ENCODE data around the gene CASK. TPM values are rescaled to one million over a fixed set of nuclear protein-coding genes. Genes with fewer than 3 reads are reported as not detected.

CASK gene
- total RNA-seq, 1 donor from 2014 or later, result 13.4 TPM

DNA sequence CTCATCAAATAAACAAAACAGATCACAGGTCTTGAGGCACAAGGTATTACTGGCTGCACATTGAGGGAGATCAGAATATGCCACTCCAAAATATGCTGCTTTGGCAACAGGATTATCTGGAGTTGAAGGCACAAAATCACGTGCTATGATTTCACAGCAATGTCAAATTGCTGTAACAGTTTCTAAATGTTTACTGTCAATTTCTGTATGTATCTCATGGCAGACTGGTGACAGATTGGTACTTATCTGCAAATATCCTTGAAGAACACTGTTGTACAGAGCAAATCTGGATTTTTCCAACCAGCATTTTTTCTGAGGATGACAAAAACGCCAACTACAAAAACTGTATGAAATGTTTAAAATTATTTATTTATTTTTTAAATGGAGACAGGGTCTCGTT, 172.6 kb downstream of the CASK start:
- DNase-seq, result no peak
- Histone ChIP-seq H3K36me3 (no peaks in the 10 kb centered on the region), H3K4me1 (no peaks in the 10 kb centered on the region), H3K9me3 (replicated peaks) (no peaks in the 10 kb centered on the region), H3K27me3 (ENCODE audit: low read depth) (no peaks in the 10 kb centered on the region), H3K27ac (replicated peaks) (no peak overlapping the region), H3K4me3 (no peak overlapping the region)
- intact Hi-C loops (cut with micrococcal nuclease), result no loop called here
- TF ChIP-seq, protein P1, sequence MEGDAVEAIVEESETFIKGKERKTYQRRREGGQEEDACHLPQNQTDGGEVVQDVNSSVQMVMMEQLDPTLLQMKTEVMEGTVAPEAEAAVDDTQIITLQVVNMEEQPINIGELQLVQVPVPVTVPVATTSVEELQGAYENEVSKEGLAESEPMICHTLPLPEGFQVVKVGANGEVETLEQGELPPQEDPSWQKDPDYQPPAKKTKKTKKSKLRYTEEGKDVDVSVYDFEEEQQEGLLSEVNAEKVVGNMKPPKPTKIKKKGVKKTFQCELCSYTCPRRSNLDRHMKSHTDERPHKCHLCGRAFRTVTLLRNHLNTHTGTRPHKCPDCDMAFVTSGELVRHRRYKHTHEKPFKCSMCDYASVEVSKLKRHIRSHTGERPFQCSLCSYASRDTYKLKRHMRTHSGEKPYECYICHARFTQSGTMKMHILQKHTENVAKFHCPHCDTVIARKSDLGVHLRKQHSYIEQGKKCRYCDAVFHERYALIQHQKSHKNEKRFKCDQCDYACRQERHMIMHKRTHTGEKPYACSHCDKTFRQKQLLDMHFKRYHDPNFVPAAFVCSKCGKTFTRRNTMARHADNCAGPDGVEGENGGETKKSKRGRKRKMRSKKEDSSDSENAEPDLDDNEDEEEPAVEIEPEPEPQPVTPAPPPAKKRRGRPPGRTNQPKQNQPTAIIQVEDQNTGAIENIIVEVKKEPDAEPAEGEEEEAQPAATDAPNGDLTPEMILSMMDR (IDR thresholded peaks at IDR 0.05; ENCODE audit: borderline replicate concordance), result no peak

DNA sequence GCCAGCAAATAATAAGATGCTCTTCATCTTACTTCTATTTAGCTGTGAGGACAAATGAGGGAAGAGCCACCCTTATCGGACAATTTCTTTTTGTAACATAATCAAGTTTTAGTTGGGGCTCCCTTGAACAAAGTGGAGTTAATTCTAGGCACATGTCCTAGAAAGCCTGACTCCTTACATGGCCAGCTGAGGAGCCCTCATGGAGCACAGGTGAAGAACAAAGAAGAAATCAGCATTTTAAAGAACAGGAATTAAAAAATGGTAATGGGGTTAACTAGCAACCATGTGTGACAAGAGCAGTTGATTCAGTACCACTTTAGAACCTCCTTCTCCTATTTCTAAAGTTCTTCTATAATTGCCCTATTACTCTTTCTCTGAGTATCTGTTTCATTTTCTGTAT, 183.5 kb downstream of the CASK start:
- no peaks in the 10 kb centered on the region for H3K9me3 ChIP-seq (replicated peaks)
- intact Hi-C loops (cut with micrococcal nuclease), result no loop called here
- no peaks in the 10 kb centered on the region for H3K36me3 ChIP-seq
- no peaks in the 10 kb centered on the region for H3K27me3 ChIP-seq (ENCODE audit: low read depth)
- H3K4me3 ChIP-seq, result no peak overlapping the region
- peaks cover 8% of the 10 kb centered on the region for H3K4me1 ChIP-seq
- no peak for DNase-seq
- no peak overlapping the region for H3K27ac ChIP-seq (replicated peaks)
- TF ChIP-seq, protein P1 (IDR thresholded peaks at IDR 0.05; ENCODE audit: borderline replicate concordance), result no peak

DNA sequence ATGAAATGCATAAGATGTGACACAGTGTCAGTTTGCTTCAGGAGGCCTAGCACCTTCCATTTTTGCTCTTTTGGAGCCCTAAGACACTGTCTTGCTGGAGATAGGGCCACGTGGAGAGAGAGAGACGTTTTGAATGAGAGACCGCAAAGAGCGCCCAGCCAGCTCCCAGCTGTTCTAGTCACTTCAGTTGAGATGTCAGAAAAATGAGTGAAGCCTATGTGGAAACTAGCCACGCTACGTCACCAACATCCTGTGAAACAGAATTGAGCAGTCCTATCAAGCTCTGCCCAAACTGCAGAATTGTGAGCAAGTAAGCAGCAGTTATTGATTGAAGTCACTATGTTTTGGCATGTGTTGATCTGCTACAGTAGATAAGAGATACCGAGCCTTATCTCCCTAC, 186.3 kb downstream of the CASK start:
- Histone ChIP-seq H3K9me3 (replicated peaks) (no peaks in the 10 kb centered on the region), H3K27ac (replicated peaks) (no peak overlapping the region), H3K4me1 (peaks cover 15% of the 10 kb centered on the region), H3K4me3 (no peak overlapping the region), H3K27me3 (ENCODE audit: low read depth) (no peaks in the 10 kb centered on the region), H3K36me3 (no peaks in the 10 kb centered on the region)
- DNase-seq, result no peak
- intact Hi-C loops (cut with micrococcal nuclease), result no loop called here
- TF ChIP-seq, protein P1 (IDR thresholded peaks at IDR 0.05; ENCODE audit: borderline replicate concordance), result no peak

DNA sequence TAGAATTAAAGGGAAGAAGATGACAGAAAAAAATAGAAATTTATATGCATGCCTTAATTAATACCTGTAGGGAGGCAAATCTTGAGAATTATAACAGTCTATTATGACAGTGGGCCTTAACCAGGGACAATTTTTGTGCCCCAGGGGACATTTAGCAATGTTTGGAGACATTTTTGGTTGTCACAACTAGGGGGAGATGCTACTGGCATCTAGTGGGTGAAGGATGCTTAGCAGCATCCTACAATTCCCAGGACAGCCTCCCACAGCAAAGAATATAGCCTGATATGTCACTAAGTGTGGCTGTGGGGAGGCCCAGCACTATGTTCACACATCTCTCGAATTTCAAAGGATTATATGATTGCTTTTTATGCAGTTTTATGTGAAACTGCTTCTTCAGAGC, 188.8 kb downstream of the CASK start:
- intact Hi-C loops (cut with micrococcal nuclease), result no loop called here
- no peaks in the 10 kb centered on the region for H3K36me3 ChIP-seq
- DNase-seq, result no peak
- H3K27ac ChIP-seq (replicated peaks), result no peak overlapping the region
- peaks cover 7% of the 10 kb centered on the region for H3K4me1 ChIP-seq
- no peak overlapping the region for H3K4me3 ChIP-seq
- H3K9me3 ChIP-seq (replicated peaks), result no peaks in the 10 kb centered on the region
- H3K27me3 ChIP-seq (ENCODE audit: low read depth), result no peaks in the 10 kb centered on the region
- TF ChIP-seq, protein P1 (IDR thresholded peaks at IDR 0.05; ENCODE audit: borderline replicate concordance), result peak; percentile 54

DNA sequence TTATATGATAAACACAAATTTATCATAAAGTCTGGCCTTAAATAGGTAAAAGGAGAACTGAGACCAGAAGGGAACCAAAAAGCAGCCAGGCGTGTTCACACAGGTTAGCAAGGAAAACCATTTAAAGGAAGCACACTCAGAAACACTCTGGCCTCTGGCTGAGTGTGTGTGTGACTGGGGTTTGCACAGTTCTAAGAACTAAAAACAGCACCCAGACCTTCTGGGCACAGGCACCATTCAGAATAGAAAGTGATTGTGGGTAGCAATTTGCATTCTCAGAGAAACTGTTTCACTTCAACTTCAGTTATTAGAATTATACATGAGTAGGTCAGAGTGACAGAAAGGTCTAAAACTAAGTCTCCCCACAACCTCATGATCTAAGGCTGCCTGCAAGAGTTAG, 189.4 kb downstream of the CASK start:
- peaks cover 7% of the 10 kb centered on the region for H3K4me1 ChIP-seq
- no peaks in the 10 kb centered on the region for H3K9me3 ChIP-seq (replicated peaks)
- intact Hi-C loops (cut with micrococcal nuclease), result no loop called here
- H3K27me3 ChIP-seq (ENCODE audit: low read depth), result no peaks in the 10 kb centered on the region
- DNase-seq, result no peak
- no peaks in the 10 kb centered on the region for H3K36me3 ChIP-seq
- TF ChIP-seq, protein P1 (IDR thresholded peaks at IDR 0.05; ENCODE audit: borderline replicate concordance), result no peak
- no peak overlapping the region for H3K4me3 ChIP-seq
- no peak overlapping the region for H3K27ac ChIP-seq (replicated peaks)

DNA sequence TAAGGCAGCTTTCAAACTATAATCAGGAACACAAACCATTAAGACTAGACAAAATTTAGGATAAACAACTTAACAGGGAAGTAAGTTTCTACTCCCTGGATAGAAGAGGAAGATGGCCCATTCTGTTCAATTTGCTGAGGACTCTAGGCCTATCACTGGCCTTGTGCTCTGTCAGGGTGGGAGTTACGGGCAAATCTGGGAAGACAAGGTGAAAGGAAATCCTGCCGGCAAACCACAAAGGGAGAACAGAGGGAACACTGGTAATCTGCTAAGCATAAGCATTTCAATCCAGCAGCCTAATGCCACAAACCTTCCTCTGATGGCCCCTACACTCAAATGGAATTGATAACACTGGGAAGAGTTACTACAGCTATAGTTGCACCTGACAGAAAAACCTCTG, 191.1 kb downstream of the CASK start:
- no peak overlapping the region for H3K27ac ChIP-seq (replicated peaks)
- H3K9me3 ChIP-seq (replicated peaks), result no peaks in the 10 kb centered on the region
- intact Hi-C loops (cut with micrococcal nuclease), result no loop called here
- no peaks in the 10 kb centered on the region for H3K27me3 ChIP-seq (ENCODE audit: low read depth)
- TF ChIP-seq, protein P1 (IDR thresholded peaks at IDR 0.05; ENCODE audit: borderline replicate concordance), result no peak
- DNase-seq, result no peak
- H3K4me3 ChIP-seq, result no peak overlapping the region
- H3K4me1 ChIP-seq, result peaks cover 7% of the 10 kb centered on the region
- no peaks in the 10 kb centered on the region for H3K36me3 ChIP-seq

Data from left ventricle myocardium inferior (tissue), 1 donor.